Trophoblast cell (in vitro differentiated cells and primary cell): ENCODE data around the gene FAH.
A peak's percentile ranks its signal among the peaks of the same experiment; 100 is the strongest.

Source experiments
- DNase-seq, 2 donors: peaks; one replicate each; pipeline ENCODE4 v3.0.0-alpha.2; 2016
- H2AFZ ChIP-seq: 2 replicates; pipeline ENCODE4 v1.6.1; 2013; ENCODE audit warnings: low read length, moderate library complexity, mild to moderate bottlenecking; ENCODE audit not compliant: insufficient read depth, poor library complexity
- H2AK5ac ChIP-seq: 2 replicates; pipeline ENCODE4 v1.6.1; 2013; ENCODE audit warnings: mild to moderate bottlenecking, low read length
- H2BK120ac ChIP-seq: 2 replicates; pipeline ENCODE4 v1.6.1; 2013; ENCODE audit warnings: low read length, mild to moderate bottlenecking, moderate library complexity; ENCODE audit not compliant: insufficient read depth, poor library complexity
- H2BK12ac ChIP-seq: 2 replicates; pipeline ENCODE4 v1.6.1; 2013; ENCODE audit warnings: mild to moderate bottlenecking, low read length, moderate library complexity
- H2BK5ac ChIP-seq: 2 replicates; pipeline ENCODE4 v1.6.1; 2013; ENCODE audit warnings: low read length, low read depth, moderate library complexity, mild to moderate bottlenecking; ENCODE audit not compliant: poor library complexity
- H3K14ac ChIP-seq: 2 replicates; pipeline ENCODE4 v1.6.1; 2013; ENCODE audit warnings: mild to moderate bottlenecking, low read length
- H3K18ac ChIP-seq: 2 replicates; pipeline ENCODE4 v1.6.1; 2013; ENCODE audit warnings: mild to moderate bottlenecking, low read length
- H3K23ac ChIP-seq: 2 replicates; pipeline ENCODE4 v1.6.1; 2013; ENCODE audit warnings: low read length
- H3K27ac ChIP-seq: 2 replicates; pipeline ENCODE4 v1.5.1; 2013; ENCODE audit warnings: low read depth, mild to moderate bottlenecking, inconsistent platforms, low read length, moderate library complexity
- H3K27me3 ChIP-seq: 2 replicates; pipeline ENCODE4 v1.6.1; 2013; ENCODE audit warnings: inconsistent platforms, mild to moderate bottlenecking, low read length, moderate library complexity; ENCODE audit not compliant: insufficient read depth
- H3K36me3 ChIP-seq, 2 experiments: 1 replicate in 1 of 2; 2 replicates in 1 of 2; pipeline ENCODE4 v1.6.1; 2013; ENCODE audit warnings: low read length in 2 of 2, mild to moderate bottlenecking in 2 of 2, moderate library complexity in 1 of 2; ENCODE audit not compliant: insufficient read depth in 2 of 2, control insufficient read depth in 1 of 2
- H3K4ac ChIP-seq: 2 replicates; pipeline ENCODE4 v1.6.1; 2013; ENCODE audit warnings: low read depth, mild to moderate bottlenecking, low read length, moderate library complexity
- H3K4me1 ChIP-seq, 2 experiments: 1 replicate in 1 of 2; 2 replicates in 1 of 2; pipeline ENCODE4 v1.6.1; 2013; ENCODE audit warnings: low read length in 2 of 2, mild to moderate bottlenecking in 2 of 2, moderate library complexity in 1 of 2; ENCODE audit not compliant: insufficient read depth in 2 of 2, control insufficient read depth in 1 of 2
- H3K4me2 ChIP-seq: 2 replicates; pipeline ENCODE4 v1.6.1; 2013; ENCODE audit warnings: inconsistent platforms, mild to moderate bottlenecking, low read length, moderate library complexity
- H3K4me3 ChIP-seq: 2 replicates; pipeline ENCODE4 v1.5.1; 2013; ENCODE audit warnings: mild to moderate bottlenecking, low read depth, low read length, inconsistent platforms
- H3K79me1 ChIP-seq: one replicate; pipeline ENCODE4 v1.6.1; 2013; ENCODE audit warnings: low read length
- H3K79me2 ChIP-seq: 2 replicates; pipeline ENCODE4 v1.6.1; 2013; ENCODE audit warnings: low read length, mild to moderate bottlenecking; ENCODE audit not compliant: control insufficient read depth, insufficient read depth, poor library complexity
- H3K9ac ChIP-seq: 2 replicates; pipeline ENCODE4 v1.6.1; 2013; ENCODE audit warnings: mild to moderate bottlenecking, low read length
- H3K9me3 ChIP-seq: 2 replicates; pipeline ENCODE4 v1.6.1; 2013; ENCODE audit warnings: low read depth, mild to moderate bottlenecking, control low read depth, inconsistent platforms, low read length; ENCODE audit not compliant: insufficient read depth
- H4K12ac ChIP-seq: 2 replicates; pipeline ENCODE4 v1.6.1; 2013; ENCODE audit warnings: low read depth, mild to moderate bottlenecking, low read length, moderate library complexity
- H4K8ac ChIP-seq: 2 replicates; pipeline ENCODE4 v1.6.1; 2013; ENCODE audit warnings: low read depth, mild to moderate bottlenecking, low read length, moderate library complexity
- H4K91ac ChIP-seq: one replicate; pipeline ENCODE4 v1.6.1; 2013; ENCODE audit warnings: low read depth, mild to moderate bottlenecking, low read length, moderate library complexity
- WGBS: extraction: QIAGEN DNeasy Blood & Tissue Kit; methylation state at CpG from one replicate; pipeline ENCODE4 v1.1.7; 2013; ENCODE audit warnings: missing lambda C conversion rate; ENCODE audit not compliant: insufficient read length, insufficient coverage; ENCODE audit errors: extremely low coverage; 5-methylcytosine and 5-hydroxymethylcytosine counted together

FAH gene

GRCh38 chr15:80219955-80220354 is 67.2 kb downstream of the FAH start:
- no peak for DNase-seq
- Histone ChIP-seq H3K79me1 (no peaks in the 10 kb centered on the region), H3K27ac (no peak overlapping the region), H4K8ac (no peak overlapping the region), H3K14ac (no peak overlapping the region), H3K4me1 (no peaks in the 10 kb centered on the region), H3K18ac (no peak overlapping the region), H2BK12ac (no peak overlapping the region), H3K9ac (no peak overlapping the region), H3K4me3 (no peak overlapping the region), H2BK120ac (no peak overlapping the region), H3K23ac (no peak overlapping the region), H4K12ac (no peak overlapping the region), H2BK5ac (no peak overlapping the region), H3K4me2 (no peak overlapping the region), H3K79me2 (no peaks in the 10 kb centered on the region), H3K4ac (no peak overlapping the region), H3K9me3 (no peaks in the 10 kb centered on the region), H3K27me3 (no peaks in the 10 kb centered on the region), H2AK5ac (no peak overlapping the region), H2AFZ (no peak overlapping the region), H3K36me3 (no peaks in the 10 kb centered on the region), H4K91ac (no peak overlapping the region)
- no CpG with 5 or more reads among the region's 2 CpGs for whole genome bisulfite sequencing

GRCh38 chr15:80228959-80229610 is 76.3 kb downstream of the FAH start:
- Histone ChIP-seq H3K9me3 (no peaks in the 10 kb centered on the region), H3K36me3 (no peaks in the 10 kb centered on the region), H3K4me2 (no peak overlapping the region), H3K79me1 (no peaks in the 10 kb centered on the region), H4K12ac (no peak overlapping the region), H3K79me2 (no peaks in the 10 kb centered on the region), H3K18ac (no peak overlapping the region), H4K91ac (no peak overlapping the region), H3K4me1 (peaks cover 0 to 2% of the 10 kb centered on the region in 2 experiments), H2BK5ac (no peak overlapping the region), H3K23ac (no peak overlapping the region), H3K9ac (no peak overlapping the region), H3K27me3 (no peaks in the 10 kb centered on the region), H3K14ac (no peak overlapping the region), H3K4ac (no peak overlapping the region), H3K4me3 (no peak overlapping the region), H3K27ac (no peak overlapping the region), H4K8ac (no peak overlapping the region), H2AFZ (no peak overlapping the region), H2BK12ac (no peak overlapping the region), H2BK120ac (no peak overlapping the region), H2AK5ac (no peak overlapping the region)
- no CpG with 5 or more reads among the region's 7 CpGs for WGBS
- DNase-seq = peak in 1 of 2 donors; percentile 15

- Histone ChIP-seq H4K12ac (no peak overlapping the region), H3K18ac (no peak overlapping the region), H2AFZ (no peak overlapping the region), H4K91ac (no peak overlapping the region), H3K79me1 (no peaks in the 10 kb centered on the region), H2BK12ac (no peak overlapping the region), H4K8ac (no peak overlapping the region), H3K27ac (no peak overlapping the region), H3K27me3 (no peaks in the 10 kb centered on the region), H3K4me2 (no peak overlapping the region), H3K79me2 (no peaks in the 10 kb centered on the region), H3K4me1 (peaks cover 0 to 2% of the 10 kb centered on the region in 2 experiments), H3K9me3 (no peaks in the 10 kb centered on the region), H2AK5ac (no peak overlapping the region), H2BK120ac (no peak overlapping the region), H3K36me3 (no peaks in the 10 kb centered on the region), H3K4ac (no peak overlapping the region), H3K14ac (no peak overlapping the region), H3K4me3 (no peak overlapping the region), H2BK5ac (no peak overlapping the region), H3K9ac (no peak overlapping the region), H3K23ac (no peak overlapping the region)
- WGBS = no CpG with 5 or more reads among the region's 2 CpGs
- no peak for DNase-seq
These were observed 78.6 kb downstream of the FAH start for GRCh38 chr15:80231371-80231770.

DNA sequence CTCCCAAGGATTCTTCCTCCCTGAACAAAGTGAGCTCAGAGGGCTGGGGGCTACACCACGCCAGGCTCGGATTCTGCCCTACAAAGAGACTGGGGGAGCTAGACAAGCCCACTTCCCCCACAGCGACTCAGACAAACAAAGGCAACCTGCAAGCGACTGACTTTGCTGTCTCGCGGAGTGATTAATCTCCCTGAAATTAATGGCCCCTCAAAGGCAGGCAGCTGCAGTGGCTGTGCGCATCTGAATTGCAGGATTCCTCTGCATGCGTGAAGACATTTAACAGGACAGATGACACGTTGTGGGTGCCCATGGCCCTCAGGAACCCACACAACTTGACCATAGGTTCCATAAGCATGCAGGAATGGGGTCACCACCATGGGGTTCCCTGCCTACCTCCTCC is 80.8 kb downstream of the FAH start:
- Histone ChIP-seq H3K14ac (no peak overlapping the region), H3K23ac (no peak overlapping the region), H3K4me1 (peaks cover 0 to 2% of the 10 kb centered on the region in 2 experiments), H3K27me3 (no peaks in the 10 kb centered on the region), H3K4me3 (no peak overlapping the region), H2AFZ (no peak overlapping the region), H3K36me3 (no peaks in the 10 kb centered on the region), H2BK12ac (no peak overlapping the region), H3K9ac (no peak overlapping the region), H2BK120ac (no peak overlapping the region), H3K4me2 (no peak overlapping the region), H3K18ac (no peak overlapping the region), H4K91ac (no peak overlapping the region), H3K79me2 (no peaks in the 10 kb centered on the region), H4K12ac (no peak overlapping the region), H3K27ac (no peak overlapping the region), H3K79me1 (no peaks in the 10 kb centered on the region), H3K9me3 (no peaks in the 10 kb centered on the region), H3K4ac (no peak overlapping the region), H2AK5ac (no peak overlapping the region), H4K8ac (no peak overlapping the region), H2BK5ac (no peak overlapping the region)
- no peak for DNase-seq
- WGBS = no CpG with 5 or more reads among the region's 9 CpGs
